ENCODE measurements around the gene ERC1. TPM values are rescaled to one million over a fixed set of nuclear protein-coding genes. Genes with fewer than 3 reads are reported as not detected.

ERC1 gene
- total and polyA plus RNA-seq, 7 donors, result 5.4 to 97.8 (median 34.6) TPM

- Histone ChIP-seq H3K4me1 (peaks cover 0 to 42% (median 28%) of the 10 kb centered on the region in 4 donors), H3K4me3 (peak overlapping the region in 1 of 4 donors; percentile 77), H3K27me3 (no peaks in the 10 kb centered on the region), H3K36me3 (no peaks in the 10 kb centered on the region), H3K9me3 (no peaks in the 10 kb centered on the region), H3K27ac (peak overlapping the region in 2 of 4 donors; percentile 98)
- DNase-seq, result no peak
- 78 to 83% methylated on average over 4 of the region's 4 CpGs for WGBS, 2 donors
- intact Hi-C loops (cut with DNase I), result loop anchor here (5.0 kb wide), 1 partner anchor 104 kb away; no protein-coding TSS in a partner anchor
- TF ChIP-seq, protein P1, sequence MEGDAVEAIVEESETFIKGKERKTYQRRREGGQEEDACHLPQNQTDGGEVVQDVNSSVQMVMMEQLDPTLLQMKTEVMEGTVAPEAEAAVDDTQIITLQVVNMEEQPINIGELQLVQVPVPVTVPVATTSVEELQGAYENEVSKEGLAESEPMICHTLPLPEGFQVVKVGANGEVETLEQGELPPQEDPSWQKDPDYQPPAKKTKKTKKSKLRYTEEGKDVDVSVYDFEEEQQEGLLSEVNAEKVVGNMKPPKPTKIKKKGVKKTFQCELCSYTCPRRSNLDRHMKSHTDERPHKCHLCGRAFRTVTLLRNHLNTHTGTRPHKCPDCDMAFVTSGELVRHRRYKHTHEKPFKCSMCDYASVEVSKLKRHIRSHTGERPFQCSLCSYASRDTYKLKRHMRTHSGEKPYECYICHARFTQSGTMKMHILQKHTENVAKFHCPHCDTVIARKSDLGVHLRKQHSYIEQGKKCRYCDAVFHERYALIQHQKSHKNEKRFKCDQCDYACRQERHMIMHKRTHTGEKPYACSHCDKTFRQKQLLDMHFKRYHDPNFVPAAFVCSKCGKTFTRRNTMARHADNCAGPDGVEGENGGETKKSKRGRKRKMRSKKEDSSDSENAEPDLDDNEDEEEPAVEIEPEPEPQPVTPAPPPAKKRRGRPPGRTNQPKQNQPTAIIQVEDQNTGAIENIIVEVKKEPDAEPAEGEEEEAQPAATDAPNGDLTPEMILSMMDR (IDR thresholded peaks at IDR 0.05), result no peak
- TF ChIP-seq EP300 (IDR thresholded peaks at IDR 0.05) (no peak), POLR2A (IDR thresholded peaks at IDR 0.05) (no peak), POLR2AphosphoS5 (IDR thresholded peaks at IDR 0.05) (no peak)
These were observed 2.4 kb upstream of the ERC1 start for GRCh38 chr12:988646-989045.

DNA sequence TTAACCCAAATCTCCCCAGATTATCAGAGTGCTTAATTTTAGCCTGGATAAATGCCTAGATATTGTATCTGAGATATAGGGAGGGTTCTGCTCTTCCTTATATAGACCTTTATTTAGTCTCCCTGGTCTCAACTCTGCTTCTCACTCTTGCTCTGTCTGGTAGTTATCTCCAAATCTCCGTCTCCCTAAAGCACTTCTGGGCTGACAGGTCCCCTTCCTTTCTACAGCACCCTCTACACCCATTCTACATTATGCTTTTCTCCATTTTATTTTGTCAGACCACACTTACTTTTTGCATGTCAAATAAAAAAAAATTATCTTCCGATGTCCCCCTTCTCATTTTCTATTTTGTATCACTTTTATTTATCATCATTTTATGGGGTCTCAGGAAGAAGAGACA, 2.0 kb upstream of the ERC1 start:
- TF ChIP-seq EP300 (IDR thresholded peaks at IDR 0.05), result no peak
- TF ChIP-seq, protein P1 (IDR thresholded peaks at IDR 0.05), result no peak
- no peak for TF ChIP-seq POLR2A (IDR thresholded peaks at IDR 0.05)
- no peak for TF ChIP-seq POLR2AphosphoS5 (IDR thresholded peaks at IDR 0.05)
- H3K4me3 ChIP-seq, result peak overlapping the region in 2 of 4 donors; percentile 77 to 97
- intact Hi-C loops (cut with DNase I), result loop anchor here (5.0 kb wide), 1 partner anchor 103 kb away; no protein-coding TSS in a partner anchor

GRCh38 chr12:989751-990660, 1.0 kb upstream of the ERC1 start:
- no peaks in the 10 kb centered on the region for H3K27me3 ChIP-seq
- H3K27ac ChIP-seq, result peak overlapping the region; percentile 98 to 99 (median 98)
- TF ChIP-seq, protein P1 (IDR thresholded peaks at IDR 0.05), result no peak
- TF ChIP-seq POLR2A (IDR thresholded peaks at IDR 0.05) (no peak), POLR2AphosphoS5 (IDR thresholded peaks at IDR 0.05) (no peak), EP300 (IDR thresholded peaks at IDR 0.05) (no peak)
- peaks cover 0 to 45% (median 33%) of the 10 kb centered on the region in 4 donors for H3K4me1 ChIP-seq
- peak overlapping the region; percentile 77 to 97 (median 86) for H3K4me3 ChIP-seq
- intact Hi-C loops (cut with DNase I), result loop anchor here (2.0 to 5.0 kb wide), 4 partner anchors 92 to 612 kb away; partner anchors contain the start of gene WNK1
- DNase-seq, result peak; percentile 88
- no peaks in the 10 kb centered on the region for H3K9me3 ChIP-seq
- H3K36me3 ChIP-seq, result no peaks in the 10 kb centered on the region
- WGBS, 2 donors, result 3 to 5% methylated on average over 40 of the region's 40 CpGs

More for the DNA sequence above, 2.0 kb upstream of the ERC1 start:
- H3K4me1 ChIP-seq, result peaks cover 0 to 43% (median 30%) of the 10 kb centered on the region in 4 donors
- peak overlapping the region; percentile 98 to 99 (median 98) for H3K27ac ChIP-seq
- no peaks in the 10 kb centered on the region for H3K27me3 ChIP-seq
- H3K36me3 ChIP-seq, result no peaks in the 10 kb centered on the region
- 87 to 88% methylated on average over 2 of the region's 2 CpGs for WGBS, 2 donors
- no peaks in the 10 kb centered on the region for H3K9me3 ChIP-seq
- no peak for DNase-seq

- Histone ChIP-seq H3K36me3 (no peaks in the 10 kb centered on the region), H3K4me1 (peaks cover 0 to 45% (median 34%) of the 10 kb centered on the region in 4 donors), H3K4me3 (peak overlapping the region; percentile 77 to 97 (median 86)), H3K27ac (peak overlapping the region; percentile 98 to 99 (median 98)), H3K9me3 (no peaks in the 10 kb centered on the region), H3K27me3 (no peaks in the 10 kb centered on the region)
- DNase-seq, result no peak
- intact Hi-C loops (cut with DNase I), result loop anchor here (1.0 to 5.0 kb wide), 4 partner anchors 41 to 611 kb away; partner anchors contain the start of gene WNK1
- 4 to 5% methylated on average over 48 of the region's 48 CpGs for WGBS, 2 donors
- TF ChIP-seq, protein P1 (IDR thresholded peaks at IDR 0.05), result no peak
- TF ChIP-seq EP300 (IDR thresholded peaks at IDR 0.05) (no peak), POLR2A (IDR thresholded peaks at IDR 0.05) (no peak), POLR2AphosphoS5 (IDR thresholded peaks at IDR 0.05) (no peak)
These were observed 619 bp downstream of the ERC1 start for GRCh38 chr12:991350-992333.
